IPS-20b (cell line): ENCODE results near the gene ZNF280D.
A peak's percentile ranks its signal among the peaks of the same experiment; 100 is the strongest.

ENCODE experiments used
- H3K27ac ChIP-seq: one replicate; pipeline ENCODE4 v1.5.1; 2013; ENCODE audit warnings: low read length
- H3K27me3 ChIP-seq: 2 replicates; pipeline ENCODE4 v1.6.1; 2013; ENCODE audit warnings: mild to moderate bottlenecking, low read length, inconsistent platforms; ENCODE audit not compliant: insufficient read depth
- H3K36me3 ChIP-seq: 2 replicates; pipeline ENCODE4 v1.6.1; 2013; ENCODE audit warnings: low read depth, mild to moderate bottlenecking, inconsistent platforms, low read length, moderate library complexity; ENCODE audit not compliant: insufficient read depth
- H3K4me1 ChIP-seq: 2 replicates; pipeline ENCODE4 v1.6.1; 2013; ENCODE audit warnings: mild to moderate bottlenecking, control low read depth, inconsistent platforms, low read length, moderate library complexity; ENCODE audit not compliant: insufficient read depth
- H3K4me3 ChIP-seq: 2 replicates; pipeline ENCODE4 v1.5.1; 2013; ENCODE audit warnings: mild to moderate bottlenecking, low read length, inconsistent platforms
- H3K9ac ChIP-seq: 2 replicates; pipeline ENCODE4 v1.6.1; 2013; ENCODE audit warnings: low read depth, mild to moderate bottlenecking, inconsistent platforms, low read length, moderate library complexity
- H3K9me3 ChIP-seq: 2 replicates; pipeline ENCODE4 v1.6.1; 2013; ENCODE audit warnings: mild to moderate bottlenecking, low read depth, low read length, inconsistent platforms; ENCODE audit not compliant: insufficient read depth

ZNF280D gene

DNA sequence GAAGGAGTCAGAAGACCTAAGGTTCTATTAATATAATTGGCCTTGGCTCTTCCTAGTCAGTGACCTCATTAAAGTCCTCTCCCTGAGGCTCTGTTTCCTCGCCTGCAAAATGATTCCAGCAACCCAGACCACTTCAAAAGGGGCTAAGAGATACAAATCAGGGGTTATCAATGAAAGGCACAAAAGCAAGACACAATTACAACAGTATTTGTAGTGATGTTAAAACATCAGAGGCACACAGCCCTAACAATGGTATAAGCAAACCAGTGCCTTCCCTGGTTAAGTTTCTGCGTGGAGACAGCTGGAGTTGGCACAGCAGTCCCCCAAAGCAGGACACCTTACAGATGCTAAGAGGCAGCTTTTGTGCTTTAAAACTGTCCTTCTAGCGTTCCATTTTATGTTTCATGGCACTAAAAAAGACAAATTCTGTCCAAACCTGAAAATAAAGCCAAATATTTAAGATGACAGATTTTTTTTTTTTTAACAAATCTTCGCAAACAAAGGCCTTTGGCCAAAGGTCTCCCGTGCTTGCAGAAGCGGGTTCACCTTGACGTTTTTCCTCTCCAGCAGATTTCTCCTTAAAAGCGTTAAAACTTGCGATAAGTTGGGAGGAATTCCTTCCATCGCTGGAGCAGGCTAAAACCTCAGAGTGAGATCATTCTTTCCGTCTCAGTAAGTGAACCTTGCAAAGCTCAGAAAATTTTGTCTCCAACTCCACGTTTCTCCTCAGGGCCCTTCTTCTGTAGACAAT lies 999 bp downstream of the ZNF280D start:
- H3K27me3 ChIP-seq, result no peaks in the 10 kb centered on the region; the same call in 1 of the 2 replicates
- peaks cover 13% of the 10 kb centered on the region; the same call in 1 of the 2 replicates for H3K9me3 ChIP-seq
- no peaks in the 10 kb centered on the region for H3K36me3 ChIP-seq
- H3K4me1 ChIP-seq, result peaks cover 18% of the 10 kb centered on the region
- peak overlapping the region; percentile 71 for H3K4me3 ChIP-seq
- peak overlapping the region; percentile 88 for H3K9ac ChIP-seq
- peak overlapping the region; percentile 76 for H3K27ac ChIP-seq

DNA sequence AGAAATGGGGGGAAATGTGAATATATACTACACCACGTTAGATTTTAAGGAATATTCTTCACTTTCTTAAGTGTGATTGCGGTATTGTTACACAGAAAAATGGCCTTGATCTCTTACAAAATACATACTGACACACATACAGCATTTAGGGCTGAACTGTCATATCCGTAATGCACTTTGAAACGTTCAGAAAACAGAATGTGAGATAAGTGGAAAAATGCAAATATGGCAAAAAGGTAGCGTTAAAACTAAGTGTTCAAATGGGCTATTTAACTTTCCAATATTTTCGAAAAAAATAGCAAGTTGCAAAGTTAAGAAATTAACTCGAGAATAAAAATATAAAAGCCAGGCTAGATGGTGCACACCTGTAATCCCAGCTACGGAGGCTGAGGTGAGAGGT lies 1.8 kb downstream of the ZNF280D start:
- Histone ChIP-seq H3K9me3 (peaks cover 13% of the 10 kb centered on the region; the same call in 1 of the 2 replicates), H3K27me3 (no peaks in the 10 kb centered on the region; the same call in 1 of the 2 replicates), H3K4me1 (peaks cover 10% of the 10 kb centered on the region), H3K4me3 (peak overlapping the region; percentile 71; the same call in 1 of the 2 replicates), H3K27ac (no peak overlapping the region), H3K36me3 (no peaks in the 10 kb centered on the region), H3K9ac (peak overlapping the region; percentile 88; the same call in 1 of the 2 replicates)

DNA sequence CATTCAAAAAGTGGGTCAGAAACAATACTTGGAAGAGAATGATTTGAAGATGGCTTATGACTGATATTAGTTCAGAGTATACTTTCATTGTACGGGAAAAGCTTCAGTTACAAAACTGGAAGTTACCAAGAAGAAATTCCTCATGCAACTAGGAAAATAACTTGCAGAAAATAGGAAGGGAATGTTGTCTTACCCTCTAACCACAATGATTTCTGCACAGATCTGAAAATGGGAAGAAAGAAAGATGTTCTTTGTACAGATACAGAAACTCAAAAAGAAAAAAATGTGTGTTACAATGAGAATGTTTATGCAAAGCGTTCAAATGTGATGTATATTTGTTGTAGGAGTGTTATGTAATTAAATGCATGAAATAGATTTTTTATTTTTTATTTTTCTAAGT lies 3.7 kb downstream of the ZNF280D start:
- no peak overlapping the region for H3K27ac ChIP-seq
- H3K27me3 ChIP-seq, result no peaks in the 10 kb centered on the region; the same call in 1 of the 2 replicates
- peaks cover 9% of the 10 kb centered on the region; the same call in 1 of the 2 replicates for H3K4me1 ChIP-seq
- no peaks in the 10 kb centered on the region for H3K36me3 ChIP-seq
- H3K9me3 ChIP-seq, result peaks cover 9% of the 10 kb centered on the region; the same call in 1 of the 2 replicates
- H3K4me3 ChIP-seq, result no peak overlapping the region
- no peak overlapping the region for H3K9ac ChIP-seq

DNA sequence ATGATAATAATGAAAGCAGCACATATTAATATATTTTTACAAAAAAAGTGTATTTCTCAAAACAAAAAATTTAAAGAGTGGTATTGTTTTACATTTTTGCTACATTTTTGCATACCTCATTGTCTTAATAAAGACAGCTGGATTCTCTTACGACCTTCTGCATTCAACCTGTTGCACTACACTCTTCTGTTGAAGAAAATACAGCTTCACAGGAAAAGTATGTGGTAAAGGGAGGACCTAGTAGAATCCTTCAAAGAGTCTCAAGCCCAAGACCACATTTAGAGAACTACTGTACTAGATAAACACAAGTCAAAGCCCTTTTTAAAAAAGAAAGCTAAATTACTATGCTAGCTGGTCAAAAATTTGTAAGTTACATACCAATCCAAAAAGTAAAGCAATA lies 7.9 kb downstream of the ZNF280D start:
- no peak overlapping the region for H3K4me3 ChIP-seq
- H3K36me3 ChIP-seq, result no peaks in the 10 kb centered on the region
- H3K27me3 ChIP-seq, result no peaks in the 10 kb centered on the region
- H3K9ac ChIP-seq, result no peak overlapping the region
- H3K9me3 ChIP-seq, result no peaks in the 10 kb centered on the region
- H3K4me1 ChIP-seq, result no peaks in the 10 kb centered on the region; the same call in 1 of the 2 replicates
- no peak overlapping the region for H3K27ac ChIP-seq

DNA sequence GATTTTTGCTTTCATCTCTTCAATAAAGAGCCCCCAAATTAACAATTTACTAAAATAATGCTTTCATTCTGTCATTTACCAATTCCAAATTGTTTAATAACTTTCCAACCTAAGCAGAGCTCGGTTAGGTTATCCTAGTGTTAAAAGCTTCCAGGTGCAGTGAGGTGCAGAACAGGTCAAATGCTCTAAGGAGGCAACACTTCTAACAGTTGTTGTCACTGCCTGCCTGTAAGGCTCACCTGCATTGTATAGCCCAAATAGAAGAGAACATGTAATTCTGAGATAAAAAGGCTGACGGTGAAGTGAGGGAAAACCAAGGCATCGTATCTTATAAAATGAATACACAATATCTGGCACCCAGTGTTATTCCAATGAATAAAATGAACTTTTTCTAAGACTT lies 9.1 kb downstream of the ZNF280D start:
- no peaks in the 10 kb centered on the region for H3K9me3 ChIP-seq
- H3K27me3 ChIP-seq, result no peaks in the 10 kb centered on the region
- no peaks in the 10 kb centered on the region for H3K36me3 ChIP-seq
- no peak overlapping the region for H3K27ac ChIP-seq
- peaks cover under 1% of the 10 kb centered on the region; the same call in 1 of the 2 replicates for H3K4me1 ChIP-seq
- no peak overlapping the region for H3K4me3 ChIP-seq
- H3K9ac ChIP-seq, result no peak overlapping the region

DNA sequence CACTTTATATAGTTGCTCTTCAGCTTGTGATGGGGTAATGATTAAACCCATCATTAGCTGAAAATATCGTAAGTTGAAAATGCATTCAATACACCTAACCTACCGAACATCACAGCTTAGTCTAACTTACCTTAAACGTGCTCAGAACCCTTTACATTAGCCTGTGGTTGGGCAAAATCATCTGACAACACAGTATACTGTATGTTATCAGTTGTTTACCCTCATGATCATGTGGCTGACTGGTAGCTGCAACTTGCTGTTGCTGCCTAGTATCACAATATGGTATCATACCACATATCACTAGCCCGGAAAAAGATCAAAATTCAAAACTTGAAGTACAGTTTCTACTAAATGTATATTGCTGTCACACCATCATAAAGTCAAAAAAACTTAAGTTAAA lies 9.5 kb downstream of the ZNF280D start:
- Histone ChIP-seq H3K27me3 (no peaks in the 10 kb centered on the region), H3K36me3 (no peaks in the 10 kb centered on the region), H3K27ac (no peak overlapping the region), H3K4me3 (no peak overlapping the region), H3K4me1 (peaks cover 5% of the 10 kb centered on the region; the same call in 1 of the 2 replicates), H3K9ac (no peak overlapping the region), H3K9me3 (no peaks in the 10 kb centered on the region)

DNA sequence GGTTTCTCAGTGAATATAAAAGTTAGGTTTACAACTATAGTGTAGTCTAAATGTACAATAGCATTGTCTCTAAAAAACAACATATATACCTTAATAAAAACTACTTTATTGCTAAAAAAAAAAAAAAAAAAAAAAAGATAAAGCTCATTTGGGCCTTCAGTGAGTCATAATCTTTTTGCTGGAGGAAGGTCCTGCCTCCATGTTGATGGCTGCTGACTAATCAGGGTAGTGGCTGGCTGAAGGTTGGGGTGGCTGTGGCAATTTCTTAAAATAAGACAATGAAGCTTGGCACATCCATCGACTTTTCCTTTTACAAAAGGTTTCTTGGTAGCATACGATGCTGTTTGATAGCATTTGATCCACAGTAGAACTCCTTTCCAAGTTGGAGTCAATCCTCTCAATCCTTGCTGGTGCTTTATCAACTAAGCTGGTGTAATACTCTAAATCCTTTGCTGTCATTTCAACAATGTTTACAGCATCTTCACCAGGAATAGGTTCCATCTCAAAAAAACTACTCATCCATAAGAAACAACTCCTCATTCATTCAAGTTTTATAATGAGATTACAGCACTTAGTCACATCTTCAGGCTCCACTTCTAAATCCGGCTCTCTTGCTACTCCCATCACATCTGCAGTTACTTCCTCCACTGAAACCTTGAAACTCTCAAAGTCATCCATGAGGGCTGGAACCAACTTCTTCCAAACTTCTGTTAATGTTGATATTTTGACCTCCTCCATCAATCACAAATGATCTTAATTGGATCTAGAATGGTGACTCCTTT lies 13.3 kb downstream of the ZNF280D start:
- Histone ChIP-seq H3K9ac (no peak overlapping the region), H3K9me3 (no peaks in the 10 kb centered on the region), H3K27me3 (no peaks in the 10 kb centered on the region), H3K27ac (no peak overlapping the region), H3K36me3 (no peaks in the 10 kb centered on the region), H3K4me3 (no peak overlapping the region), H3K4me1 (peaks cover 12% of the 10 kb centered on the region; the same call in 1 of the 2 replicates)

DNA sequence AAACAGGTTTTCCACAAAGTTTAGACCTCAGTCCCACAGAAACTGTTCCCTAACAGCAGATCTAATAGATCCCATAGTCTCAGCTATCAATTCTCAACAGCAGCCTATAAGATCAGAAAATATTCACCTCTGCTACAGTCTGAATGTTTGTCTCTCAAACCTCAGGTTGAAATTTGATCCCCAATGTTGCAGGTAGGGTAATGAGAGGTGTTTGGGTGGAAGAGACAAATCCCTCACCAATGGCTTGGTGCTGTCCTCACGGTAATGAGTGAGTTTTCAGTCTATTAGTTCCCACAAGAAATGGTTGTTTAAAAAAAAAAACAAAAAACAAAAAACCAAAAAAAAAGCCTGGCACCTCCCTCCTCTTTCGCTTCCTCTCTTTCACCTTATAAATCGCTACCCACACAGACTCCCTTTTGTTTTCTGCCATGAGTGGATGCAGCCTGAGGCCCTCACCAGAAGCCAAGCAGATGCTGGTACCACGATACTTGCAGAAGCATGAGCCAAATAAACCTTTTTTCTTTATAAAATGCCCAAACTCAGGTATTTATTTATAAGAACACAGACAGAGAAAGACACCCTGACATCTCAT lies 14.2 kb downstream of the ZNF280D start:
- no peaks in the 10 kb centered on the region for H3K36me3 ChIP-seq
- peak overlapping the region; percentile 32; the same call in 1 of the 2 replicates for H3K4me3 ChIP-seq
- H3K9ac ChIP-seq, result no peak overlapping the region
- no peaks in the 10 kb centered on the region for H3K27me3 ChIP-seq
- no peaks in the 10 kb centered on the region for H3K9me3 ChIP-seq
- no peak overlapping the region for H3K27ac ChIP-seq
- H3K4me1 ChIP-seq, result peaks cover 12% of the 10 kb centered on the region; the same call in 1 of the 2 replicates

DNA sequence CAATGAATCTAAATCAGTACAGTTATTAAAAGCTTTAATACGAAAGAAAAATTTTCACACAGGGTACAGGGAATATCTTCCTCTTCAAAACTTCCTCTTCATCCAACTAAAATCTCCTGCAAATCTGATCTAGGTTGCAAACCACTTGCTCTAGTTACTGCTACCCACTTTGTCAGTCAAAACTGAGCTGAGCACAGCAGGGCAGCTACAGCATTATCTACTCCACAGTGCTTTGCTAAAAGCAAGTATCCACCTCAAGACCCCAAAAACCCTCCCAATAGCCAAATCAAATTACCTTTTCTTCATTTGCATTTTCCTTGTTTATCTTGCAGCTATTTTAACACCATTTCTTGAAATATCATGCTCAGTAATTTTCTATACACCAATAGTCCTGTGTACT lies 14.7 kb downstream of the ZNF280D start:
- Histone ChIP-seq H3K9me3 (no peaks in the 10 kb centered on the region), H3K36me3 (no peaks in the 10 kb centered on the region), H3K27me3 (no peaks in the 10 kb centered on the region), H3K27ac (no peak overlapping the region), H3K4me3 (peak overlapping the region; percentile 32; the same call in 1 of the 2 replicates), H3K4me1 (peaks cover 12% of the 10 kb centered on the region; the same call in 1 of the 2 replicates), H3K9ac (no peak overlapping the region)

DNA sequence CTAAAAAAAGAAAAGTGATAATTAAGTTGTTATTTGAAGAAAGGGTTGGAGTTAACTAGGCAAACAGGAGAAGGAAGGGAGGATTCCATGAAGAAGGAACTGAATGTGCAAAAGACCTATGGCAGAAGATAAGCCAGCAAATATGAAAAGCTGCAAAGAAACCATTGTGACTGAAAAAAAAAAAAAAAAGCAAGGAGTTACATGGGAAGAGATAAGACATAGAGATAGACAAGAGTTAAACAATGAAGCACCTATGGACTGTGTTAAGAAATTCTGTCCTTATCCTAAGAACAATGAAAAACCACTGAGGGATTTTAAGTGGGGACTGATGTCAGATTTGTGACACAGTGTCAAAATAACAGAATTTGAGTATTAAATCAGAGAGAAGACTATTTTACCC lies 17.0 kb downstream of the ZNF280D start:
- H3K4me3 ChIP-seq, result no peak overlapping the region
- peaks cover 12% of the 10 kb centered on the region; the same call in 1 of the 2 replicates for H3K4me1 ChIP-seq
- H3K27ac ChIP-seq, result no peak overlapping the region
- H3K9me3 ChIP-seq, result no peaks in the 10 kb centered on the region
- H3K36me3 ChIP-seq, result no peaks in the 10 kb centered on the region
- no peaks in the 10 kb centered on the region for H3K27me3 ChIP-seq
- no peak overlapping the region for H3K9ac ChIP-seq

DNA sequence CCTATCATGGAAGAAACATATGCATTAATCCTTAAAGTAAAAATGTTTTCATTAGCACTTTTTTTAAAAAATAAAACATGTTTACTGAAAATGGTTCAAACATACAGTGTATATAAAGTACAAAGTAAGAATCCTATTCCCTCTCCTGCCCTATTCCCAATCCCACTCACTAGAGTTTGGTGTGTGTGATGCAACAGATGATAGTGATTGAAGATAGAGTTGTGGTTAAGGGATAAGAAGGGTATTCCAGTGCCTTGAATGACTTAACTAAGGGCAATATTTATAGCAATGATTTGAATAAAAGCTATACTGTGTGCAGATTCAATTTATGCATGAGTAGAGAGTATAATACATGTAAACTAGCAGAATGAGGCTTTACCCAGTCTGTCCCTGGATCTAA lies 18.1 kb downstream of the ZNF280D start:
- Histone ChIP-seq H3K36me3 (no peaks in the 10 kb centered on the region), H3K9me3 (no peaks in the 10 kb centered on the region), H3K4me3 (no peak overlapping the region), H3K27me3 (no peaks in the 10 kb centered on the region), H3K4me1 (peaks cover 12% of the 10 kb centered on the region; the same call in 1 of the 2 replicates), H3K27ac (no peak overlapping the region), H3K9ac (no peak overlapping the region)
